Measurements from ENCODE around the gene RIN2.
"Not testable (repeated sequence)": the region's sequence is repeated elsewhere in the genome, so short reads cannot be mapped to it uniquely, and the experiment has no call there.

Gene RIN2

DNA sequence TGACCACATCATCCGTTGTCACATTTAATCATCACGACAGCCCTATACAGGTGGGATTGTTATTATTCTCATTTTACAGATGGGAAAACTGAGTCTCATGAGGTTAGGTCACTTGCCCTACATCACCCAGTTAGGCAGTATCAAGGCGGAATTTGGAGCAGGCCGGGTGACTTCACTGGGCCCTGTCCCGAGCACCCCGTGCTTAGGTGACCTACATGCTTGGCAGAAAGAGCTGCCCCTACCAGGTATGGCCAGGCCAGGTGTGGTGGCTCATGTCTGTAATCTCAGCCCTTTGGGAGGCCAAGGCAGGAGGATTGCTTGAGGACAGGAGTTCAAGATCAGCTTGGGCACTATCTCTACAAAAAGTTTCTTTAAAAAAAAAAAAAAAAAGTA is 44.0 kb downstream of the RIN2 start:
- DNase-seq (ENCODE audit: extremely low spot score): no peak
- no peak for TF ChIP-seq CTCF (IDR thresholded peaks at IDR 0.05; ENCODE audit: control extremely low read depth, extremely low read depth, low read depth, missing control alignments)
- CTCF ChIA-PET: interaction anchor here (1.4 kb wide), 1 partner anchor 20 kb away, joined by 3 read pairs; no protein-coding TSS in a partner anchor
- POLR2A ChIA-PET: no interaction called here

DNA sequence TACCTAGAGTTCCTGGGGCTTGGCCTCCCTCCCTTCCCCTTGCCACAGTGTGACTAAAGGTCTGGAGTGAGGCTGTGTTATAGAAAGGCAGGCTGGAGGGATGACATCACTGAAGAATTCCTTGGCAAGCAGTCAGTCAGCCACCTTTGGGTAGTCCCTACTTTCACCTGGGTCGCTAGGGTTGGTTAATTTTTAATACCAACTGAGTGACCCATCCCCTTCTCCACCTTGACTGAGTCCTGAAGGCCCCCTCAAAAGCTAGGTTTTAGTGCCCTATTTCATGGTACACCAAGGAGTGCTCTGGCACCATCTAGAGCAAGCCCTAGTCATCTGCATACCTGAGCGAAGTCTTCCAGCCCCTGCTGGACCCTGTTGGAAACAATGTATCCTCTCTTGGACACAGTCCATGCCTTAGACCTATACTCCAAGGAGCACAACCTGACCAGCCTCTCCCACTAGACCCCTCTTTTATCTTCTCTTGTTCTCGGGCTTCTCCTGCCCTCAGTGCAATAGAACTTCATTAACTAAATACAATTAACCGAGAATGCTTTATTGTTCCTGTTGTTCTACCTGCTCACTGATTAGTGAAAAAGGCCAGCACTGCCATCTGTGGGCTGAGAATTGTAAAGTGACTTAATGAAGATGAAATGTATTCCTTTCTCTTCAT is 44.6 kb downstream of the RIN2 start:
- no peak for DNase-seq (ENCODE audit: extremely low spot score)
- ChIA-PET POLR2A (no interaction called here), CTCF (interaction anchor here (1.4 kb wide), 1 partner anchor 20 kb away, joined by 3 read pairs; no protein-coding TSS in a partner anchor)
- TF ChIP-seq CTCF (IDR thresholded peaks at IDR 0.05; ENCODE audit: control extremely low read depth, extremely low read depth, low read depth, missing control alignments): peak; percentile 12

DNA sequence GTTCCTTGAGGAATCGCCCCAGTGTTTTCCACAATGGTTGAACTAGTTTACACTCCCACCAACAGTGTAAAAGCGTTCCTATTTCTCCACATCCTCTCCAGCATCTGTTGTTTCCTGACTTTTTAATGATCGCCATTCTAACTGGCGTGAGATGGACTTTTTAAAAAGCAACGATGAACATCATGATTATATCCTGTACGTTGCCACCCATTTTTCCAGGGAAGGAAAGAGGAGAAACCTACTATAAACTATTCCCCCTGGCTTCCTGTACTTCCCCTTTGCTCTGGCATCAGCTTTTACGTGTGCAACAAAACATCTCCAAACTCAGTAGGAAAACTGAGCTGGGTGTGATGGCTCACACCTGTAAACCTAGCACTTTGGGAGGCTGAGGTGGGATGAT is 48.2 kb downstream of the RIN2 start:
- DNase-seq (ENCODE audit: extremely low spot score); POLR2A ChIA-PET: not testable (repeated sequence)
- CTCF ChIA-PET: interaction anchor here (1.5 kb wide), 1 partner anchor 9 kb away, joined by 3 read pairs; no protein-coding TSS in a partner anchor

DNA sequence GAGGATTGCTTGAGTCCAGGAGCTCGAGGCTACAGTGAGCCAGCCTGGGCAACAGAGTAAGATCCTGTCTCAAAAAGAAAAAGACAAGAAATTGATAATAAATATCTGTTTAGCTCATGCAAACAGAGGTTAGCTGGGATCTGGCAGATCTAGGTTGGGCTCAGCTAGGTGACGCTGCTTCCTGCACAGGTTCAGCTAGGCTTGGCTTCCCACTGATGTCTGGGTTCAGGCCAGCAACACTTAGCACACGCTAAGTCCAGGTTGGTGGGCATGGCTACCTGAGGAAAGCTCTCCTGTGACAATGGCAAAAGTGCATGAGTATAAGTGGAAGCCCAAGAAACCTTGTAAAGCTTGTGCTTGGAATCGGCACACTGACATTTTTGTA is 48.7 kb downstream of the RIN2 start:
- no peak for TF ChIP-seq CTCF (IDR thresholded peaks at IDR 0.05; ENCODE audit: control extremely low read depth, extremely low read depth, low read depth, missing control alignments)
- no peak for DNase-seq (ENCODE audit: extremely low spot score)
- ChIA-PET POLR2A (no interaction called here), CTCF (interaction anchor here (1.2 to 1.5 kb wide), 2 partner anchors 8 to 164 kb away, joined by 3 read pairs; no protein-coding TSS in a partner anchor)

DNA sequence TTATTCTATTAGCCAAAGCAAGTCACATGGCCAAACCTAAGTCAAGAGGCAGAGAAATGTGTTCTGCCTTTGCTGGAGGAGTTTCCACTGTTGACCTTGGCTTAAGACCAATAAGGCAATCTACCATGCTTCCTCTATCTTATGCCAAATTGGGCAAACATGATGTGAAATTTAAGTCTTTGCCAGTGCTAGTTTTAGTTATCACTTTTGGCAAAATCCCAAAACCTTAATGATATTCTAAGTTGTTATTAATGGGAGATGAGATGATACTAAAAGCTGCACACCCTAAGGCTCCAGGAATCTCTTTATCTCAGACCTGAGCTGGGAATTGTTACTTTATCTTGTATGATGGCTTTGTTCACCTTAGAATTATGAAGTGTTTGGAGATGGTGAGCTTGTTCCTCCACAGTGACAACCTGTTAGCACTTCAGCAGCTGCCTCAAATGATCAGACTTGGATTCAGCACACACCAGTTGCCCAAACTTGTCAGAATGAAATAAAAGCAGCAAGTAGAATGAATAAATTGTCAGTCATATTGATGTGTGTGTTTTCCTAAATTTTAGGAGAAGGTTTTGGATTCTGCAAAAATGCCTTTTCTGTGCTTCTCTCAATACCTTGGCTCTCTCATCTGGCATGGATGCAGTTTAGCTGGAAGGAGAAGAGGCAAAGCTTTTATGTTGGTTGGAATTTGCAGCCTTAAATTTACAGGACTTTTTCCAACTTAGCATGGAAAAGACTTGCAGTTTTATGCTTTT is 49.3 kb downstream of the RIN2 start:
- TF ChIP-seq CTCF (IDR thresholded peaks at IDR 0.05; ENCODE audit: control extremely low read depth, extremely low read depth, low read depth, missing control alignments): no peak
- ChIA-PET CTCF (interaction anchor here (1.2 to 1.5 kb wide), 2 partner anchors 8 to 163 kb away, joined by 3 read pairs; no protein-coding TSS in a partner anchor), POLR2A (no interaction called here)
- DNase-seq (ENCODE audit: extremely low spot score): no peak

Measured in GM10248 (cell line).